NCI-H2081 treated with DMSO at 0.1 percent for 48 hours (cell line): ENCODE measurements around the gene SLC25A5.

Source experiments
- DNase-seq: peaks from one replicate; lab custom pipeline; 2025; lab: John Stamatoyannopoulos, UW

Gene SLC25A5

DNA sequence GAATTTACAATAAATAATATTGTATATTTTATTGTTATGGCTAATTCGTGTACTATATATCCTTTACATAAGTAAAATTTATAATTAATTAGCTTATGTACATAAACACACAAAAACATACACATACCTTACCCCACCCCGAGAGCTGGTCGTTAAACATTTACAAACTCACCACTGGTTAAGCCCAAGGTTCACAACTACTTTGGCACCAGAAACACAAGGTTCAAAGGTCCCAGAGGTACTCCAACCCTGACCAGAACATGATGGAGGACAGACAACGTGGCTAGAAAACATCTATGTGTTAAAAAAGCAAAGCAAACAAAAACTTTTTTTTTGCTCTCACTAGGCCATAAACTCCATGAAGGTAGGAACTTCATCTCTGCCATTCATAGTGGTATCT, 37.7 kb downstream of the SLC25A5 start:
- no peak for DNase-seq

DNA sequence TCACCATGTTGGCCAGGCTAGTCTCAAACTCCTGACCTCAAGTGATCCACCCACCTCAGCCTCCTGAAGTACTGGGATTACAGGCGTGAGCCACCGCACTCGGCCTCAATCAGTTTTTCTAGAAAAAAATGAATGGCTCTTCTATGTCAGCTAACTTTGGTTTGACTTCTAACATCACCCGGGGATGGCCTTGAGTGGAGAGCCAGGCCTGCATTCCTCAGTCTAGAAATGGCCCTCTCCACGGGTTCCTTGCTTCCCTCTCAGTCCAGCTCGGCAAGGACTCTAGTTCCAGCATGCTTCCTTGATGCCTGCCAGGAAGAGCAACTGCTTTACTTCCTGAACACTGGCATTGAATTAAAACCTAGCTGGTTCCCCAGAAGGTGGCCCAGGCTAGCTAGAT, 39.0 kb downstream of the SLC25A5 start:
- no peak for DNase-seq

GRCh38 chrX:119512146-119512800, 44.0 kb downstream of the SLC25A5 start:
- DNase-seq = peak; percentile 49

GRCh38 chrX:119516157-119516702, 48.0 kb downstream of the SLC25A5 start:
- peak; percentile 64 for DNase-seq

- DNase-seq = no peak
Measured at GRCh38 chrX:119518371-119518770, 50.1 kb downstream of the SLC25A5 start.
